Measurements from ENCODE around the gene ACADSB.

The ACADSB gene

DNA sequence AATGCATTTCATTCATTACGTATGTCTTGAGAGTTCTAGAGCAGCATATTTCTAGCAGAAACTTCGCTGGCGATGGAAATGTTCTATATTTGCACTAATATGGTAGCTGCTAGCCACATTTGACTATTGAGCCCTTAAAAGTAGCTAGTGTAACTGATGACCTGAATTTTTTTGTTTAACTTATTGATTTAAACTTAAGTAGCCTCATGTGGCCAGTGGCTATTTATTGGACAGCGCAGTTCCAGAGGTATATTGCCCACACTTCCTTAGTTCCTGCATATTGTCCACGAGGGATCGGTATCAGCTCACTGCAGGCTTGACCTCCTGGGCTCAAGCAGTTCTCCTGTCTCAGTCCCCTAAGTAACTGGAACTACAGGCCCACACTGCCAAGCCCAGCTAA, 24.9 kb upstream of the ACADSB start:
- no peak overlapping the region for H3K14ac ChIP-seq (ENCODE audit: low read length in 2 of 2)
- no peak overlapping the region for H2BK120ac ChIP-seq (ENCODE audit: low read depth, low read length)
- no peak overlapping the region for H2BK5ac ChIP-seq (ENCODE audit: low read depth, low read length, poor library complexity, severe bottlenecking)
- no peak overlapping the region for H4K8ac ChIP-seq (ENCODE audit: low read length)
- H3K23ac ChIP-seq (ENCODE audit: low read length in 2 of 2), result no peak overlapping the region
- H3K9ac ChIP-seq (ENCODE audit: low read length), result no peak overlapping the region
- no peak overlapping the region for H2AFZ ChIP-seq (ENCODE audit: low read depth, low read length)
- DNase-seq, result no peak
- H3K27ac ChIP-seq (ENCODE audit: low read length, poor library complexity, severe bottlenecking), result no peak overlapping the region
- no peak overlapping the region for H3K4ac ChIP-seq (ENCODE audit: low read depth in 1 of 2, low read length in 2 of 2)
- no peak overlapping the region for H3K4me2 ChIP-seq (ENCODE audit: low read length, poor library complexity, severe bottlenecking)
- H3K79me1 ChIP-seq (replicated peaks; ENCODE audit: low read length, poor library complexity, severe bottlenecking), result peaks cover 5% of the 10 kb centered on the region
- H2BK12ac ChIP-seq (ENCODE audit: low read length in 2 of 2), result no peak overlapping the region
- H2BK15ac ChIP-seq (ENCODE audit: low read depth, poor library complexity, severe bottlenecking), result no peak overlapping the region
- H4K91ac ChIP-seq (ENCODE audit: low read length), result no peak overlapping the region
- H3K4me3 ChIP-seq (ENCODE audit: insufficient read depth in 1 of 2, low read depth in 1 of 2, low read length in 2 of 2), result no peak overlapping the region
- H3K9me3 ChIP-seq (ENCODE audit: control insufficient read depth, low read length), result no peaks in the 10 kb centered on the region
- no peaks in the 10 kb centered on the region for H3K27me3 ChIP-seq (ENCODE audit: control insufficient read depth in 1 of 2, insufficient read depth in 1 of 2, low read length in 2 of 2)
- H3K36me3 ChIP-seq (ENCODE audit: control insufficient read depth in 1 of 2, insufficient read depth in 2 of 2, low read depth in 1 of 2, low read length in 2 of 2), result peaks cover 5 to 18% of the 10 kb centered on the region in 2 experiments
- no peak overlapping the region for H2AK5ac ChIP-seq (ENCODE audit: low read length, severe bottlenecking)
- 98% methylated on average over 6 of the region's 6 CpGs for WGBS
- H3K18ac ChIP-seq (ENCODE audit: low read depth in 1 of 2, low read length in 2 of 2), result no peak overlapping the region
- H3K4me1 ChIP-seq (ENCODE audit: control insufficient read depth, insufficient read depth, low read depth, low read length), result peaks cover 2% of the 10 kb centered on the region

DNA sequence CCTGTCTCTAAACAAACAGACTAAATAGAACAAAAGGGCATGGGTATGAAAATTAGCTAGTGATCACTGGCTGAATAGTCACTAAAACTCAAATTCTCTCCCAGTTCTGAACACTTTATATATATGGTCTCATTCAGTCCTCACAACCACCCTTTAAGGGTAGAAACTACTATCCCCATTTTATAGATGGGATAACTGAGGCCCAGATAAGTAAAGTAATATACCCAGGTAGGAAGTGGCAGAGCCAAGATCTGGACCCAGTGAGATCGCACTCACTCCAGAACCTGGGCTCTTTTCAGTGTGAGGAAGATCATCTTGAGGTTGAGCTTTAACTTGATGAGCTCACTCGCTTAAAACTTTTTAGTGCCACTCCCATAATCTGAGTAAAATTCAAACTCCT, 24.1 kb upstream of the ACADSB start:
- peaks cover 5% of the 10 kb centered on the region for H3K79me1 ChIP-seq (replicated peaks; ENCODE audit: low read length, poor library complexity, severe bottlenecking)
- H3K4ac ChIP-seq (ENCODE audit: low read depth in 1 of 2, low read length in 2 of 2), result no peak overlapping the region
- H2BK5ac ChIP-seq (ENCODE audit: low read depth, low read length, poor library complexity, severe bottlenecking), result no peak overlapping the region
- H3K18ac ChIP-seq (ENCODE audit: low read depth in 1 of 2, low read length in 2 of 2), result no peak overlapping the region
- no peak overlapping the region for H2BK15ac ChIP-seq (ENCODE audit: low read depth, poor library complexity, severe bottlenecking)
- H2AFZ ChIP-seq (ENCODE audit: low read depth, low read length), result no peak overlapping the region
- no peak overlapping the region for H4K8ac ChIP-seq (ENCODE audit: low read length)
- H2BK120ac ChIP-seq (ENCODE audit: low read depth, low read length), result no peak overlapping the region
- WGBS, result 99% methylated on average over 2 of the region's 2 CpGs
- H3K4me1 ChIP-seq (ENCODE audit: control insufficient read depth, insufficient read depth, low read depth, low read length), result peaks cover 2% of the 10 kb centered on the region
- H3K4me3 ChIP-seq (ENCODE audit: insufficient read depth in 1 of 2, low read depth in 1 of 2, low read length in 2 of 2), result no peak overlapping the region
- no peaks in the 10 kb centered on the region for H3K27me3 ChIP-seq (ENCODE audit: control insufficient read depth in 1 of 2, insufficient read depth in 1 of 2, low read length in 2 of 2)
- H2AK5ac ChIP-seq (ENCODE audit: low read length, severe bottlenecking), result no peak overlapping the region
- H3K9me3 ChIP-seq (ENCODE audit: control insufficient read depth, low read length), result no peaks in the 10 kb centered on the region
- H3K14ac ChIP-seq (ENCODE audit: low read length in 2 of 2), result no peak overlapping the region
- no peak overlapping the region for H4K91ac ChIP-seq (ENCODE audit: low read length)
- no peak overlapping the region for H3K4me2 ChIP-seq (ENCODE audit: low read length, poor library complexity, severe bottlenecking)
- H3K23ac ChIP-seq (ENCODE audit: low read length in 2 of 2), result no peak overlapping the region
- H3K36me3 ChIP-seq (ENCODE audit: control insufficient read depth in 1 of 2, insufficient read depth in 2 of 2, low read depth in 1 of 2, low read length in 2 of 2), result peaks cover 5 to 18% of the 10 kb centered on the region in 2 experiments
- no peak overlapping the region for H2BK12ac ChIP-seq (ENCODE audit: low read length in 2 of 2)
- DNase-seq, result no peak
- H3K27ac ChIP-seq (ENCODE audit: low read length, poor library complexity, severe bottlenecking), result no peak overlapping the region
- H3K9ac ChIP-seq (ENCODE audit: low read length), result no peak overlapping the region

- Histone ChIP-seq H3K36me3 (ENCODE audit: control insufficient read depth in 1 of 2, insufficient read depth in 2 of 2, low read depth in 1 of 2, low read length in 2 of 2) (peaks cover 5 to 18% of the 10 kb centered on the region in 2 experiments), H3K27me3 (ENCODE audit: control insufficient read depth in 1 of 2, insufficient read depth in 1 of 2, low read length in 2 of 2) (no peaks in the 10 kb centered on the region), H3K4ac (ENCODE audit: low read depth in 1 of 2, low read length in 2 of 2) (no peak overlapping the region), H2BK15ac (ENCODE audit: low read depth, poor library complexity, severe bottlenecking) (no peak overlapping the region), H3K4me3 (ENCODE audit: insufficient read depth in 1 of 2, low read depth in 1 of 2, low read length in 2 of 2) (no peak overlapping the region), H3K14ac (ENCODE audit: low read length in 2 of 2) (no peak overlapping the region), H4K91ac (ENCODE audit: low read length) (no peak overlapping the region), H3K18ac (ENCODE audit: low read depth in 1 of 2, low read length in 2 of 2) (no peak overlapping the region), H2BK12ac (ENCODE audit: low read length in 2 of 2) (no peak overlapping the region), H2AFZ (ENCODE audit: low read depth, low read length) (no peak overlapping the region), H3K79me1 (replicated peaks; ENCODE audit: low read length, poor library complexity, severe bottlenecking) (peaks cover 5% of the 10 kb centered on the region), H3K9me3 (ENCODE audit: control insufficient read depth, low read length) (no peaks in the 10 kb centered on the region), H3K27ac (ENCODE audit: low read length, poor library complexity, severe bottlenecking) (no peak overlapping the region), H3K4me2 (ENCODE audit: low read length, poor library complexity, severe bottlenecking) (no peak overlapping the region), H3K4me1 (ENCODE audit: control insufficient read depth, insufficient read depth, low read depth, low read length) (no peaks in the 10 kb centered on the region), H4K8ac (ENCODE audit: low read length) (no peak overlapping the region), H2BK5ac (ENCODE audit: low read depth, low read length, poor library complexity, severe bottlenecking) (no peak overlapping the region), H3K23ac (ENCODE audit: low read length in 2 of 2) (no peak overlapping the region), H3K9ac (ENCODE audit: low read length) (no peak overlapping the region), H2AK5ac (ENCODE audit: low read length, severe bottlenecking) (no peak overlapping the region), H2BK120ac (ENCODE audit: low read depth, low read length) (no peak overlapping the region)
- no peak for DNase-seq
- 93% methylated on average over 5 of the region's 6 CpGs for WGBS
Observed at GRCh38 chr10:122986335-122986734, 22.5 kb upstream of the ACADSB start.

DNA sequence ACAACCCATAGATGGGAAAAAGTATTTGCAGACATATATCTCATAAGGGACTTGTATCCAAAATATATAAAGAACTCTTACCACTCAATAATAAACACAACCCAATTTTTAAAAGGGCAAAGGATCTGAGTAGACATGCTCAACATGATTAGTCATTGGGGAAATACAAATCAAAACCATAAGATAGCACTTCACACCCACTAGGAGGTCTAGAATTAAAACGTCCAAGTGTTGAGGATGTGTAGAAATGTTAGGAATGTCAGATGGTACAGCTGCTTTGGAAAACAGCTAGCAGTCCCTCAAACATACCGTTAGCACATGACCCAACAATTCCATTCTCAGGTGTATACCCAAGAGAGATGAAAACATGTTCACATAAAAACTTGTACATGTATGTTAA, 20.3 kb upstream of the ACADSB start:
- no peak overlapping the region for H4K8ac ChIP-seq (ENCODE audit: low read length)
- H3K4me1 ChIP-seq (ENCODE audit: control insufficient read depth, insufficient read depth, low read depth, low read length), result no peaks in the 10 kb centered on the region
- no peak for DNase-seq
- H3K9me3 ChIP-seq (ENCODE audit: control insufficient read depth, low read length), result no peaks in the 10 kb centered on the region
- H3K79me1 ChIP-seq (replicated peaks; ENCODE audit: low read length, poor library complexity, severe bottlenecking), result no peaks in the 10 kb centered on the region
- H3K18ac ChIP-seq (ENCODE audit: low read depth in 1 of 2, low read length in 2 of 2), result no peak overlapping the region
- no peak overlapping the region for H3K27ac ChIP-seq (ENCODE audit: low read length, poor library complexity, severe bottlenecking)
- peaks cover 5 to 38% of the 10 kb centered on the region in 2 experiments for H3K36me3 ChIP-seq (ENCODE audit: control insufficient read depth in 1 of 2, insufficient read depth in 2 of 2, low read depth in 1 of 2, low read length in 2 of 2)
- H2BK5ac ChIP-seq (ENCODE audit: low read depth, low read length, poor library complexity, severe bottlenecking), result no peak overlapping the region
- no peak overlapping the region for H3K4ac ChIP-seq (ENCODE audit: low read depth in 1 of 2, low read length in 2 of 2)
- no peak overlapping the region for H2BK15ac ChIP-seq (ENCODE audit: low read depth, poor library complexity, severe bottlenecking)
- H2BK12ac ChIP-seq (ENCODE audit: low read length in 2 of 2), result no peak overlapping the region
- no peak overlapping the region for H3K9ac ChIP-seq (ENCODE audit: low read length)
- no peaks in the 10 kb centered on the region for H3K27me3 ChIP-seq (ENCODE audit: control insufficient read depth in 1 of 2, insufficient read depth in 1 of 2, low read length in 2 of 2)
- H2AK5ac ChIP-seq (ENCODE audit: low read length, severe bottlenecking), result no peak overlapping the region
- no peak overlapping the region for H3K4me3 ChIP-seq (ENCODE audit: insufficient read depth in 1 of 2, low read depth in 1 of 2, low read length in 2 of 2)
- WGBS, result no CpG with 5 or more reads among the region's 2 CpGs
- no peak overlapping the region for H3K14ac ChIP-seq (ENCODE audit: low read length in 2 of 2)
- no peak overlapping the region for H3K23ac ChIP-seq (ENCODE audit: low read length in 2 of 2)
- H4K91ac ChIP-seq (ENCODE audit: low read length), result no peak overlapping the region
- H2BK120ac ChIP-seq (ENCODE audit: low read depth, low read length), result no peak overlapping the region
- H2AFZ ChIP-seq (ENCODE audit: low read depth, low read length), result no peak overlapping the region
- H3K4me2 ChIP-seq (ENCODE audit: low read length, poor library complexity, severe bottlenecking), result no peak overlapping the region
